ENCODE measurements around the gene DLGAP1. TPM values are rescaled to one million over a fixed set of nuclear protein-coding genes. Genes with fewer than 3 reads are reported as not detected.
A peak's percentile ranks its signal among the peaks of the same experiment; 100 is the strongest.
"Not testable (repeated sequence)": the region's sequence is repeated elsewhere in the genome, so short reads cannot be mapped to it uniquely, and the experiment has no call there.

DLGAP1 gene
- total RNA-seq, 1 donor from 2014 or later, result 105 TPM

DNA sequence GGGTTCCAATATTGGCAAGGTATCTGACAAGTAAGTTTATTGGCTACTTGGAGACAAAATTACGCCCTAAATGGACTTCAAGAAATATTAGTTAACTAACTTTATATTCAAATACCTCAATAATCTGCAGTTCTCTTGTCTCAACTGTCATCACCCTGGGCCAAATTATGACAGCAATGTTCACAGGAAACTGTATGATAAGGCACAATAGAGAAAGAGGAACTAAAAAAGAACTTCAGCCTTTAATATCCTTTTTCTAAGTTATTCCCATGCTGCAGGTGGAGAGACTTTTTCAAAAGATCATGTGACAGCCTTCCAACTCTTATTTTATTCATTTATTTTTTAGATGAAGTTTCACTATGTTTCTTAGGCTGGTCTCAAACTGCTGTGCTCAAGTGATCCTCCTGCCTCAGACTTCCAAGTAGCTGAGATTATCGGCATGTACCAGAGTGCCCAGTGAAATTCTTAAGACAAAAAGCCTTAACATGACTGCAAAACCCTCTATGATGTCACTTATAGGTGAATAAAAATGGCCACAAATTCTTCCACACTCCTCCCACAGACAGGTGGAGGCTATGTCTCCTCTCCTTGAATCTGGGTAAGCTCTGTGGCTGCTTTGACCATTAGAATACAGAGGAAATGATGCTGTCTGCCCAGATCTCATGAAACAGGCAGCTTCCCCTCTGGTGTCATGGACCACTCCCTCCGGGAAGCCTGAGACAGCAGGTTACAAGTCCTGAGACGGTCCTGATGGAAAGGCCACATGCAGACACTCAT lies 794.2 kb downstream of the DLGAP1 start:
- no peak for DNase-seq (ENCODE audit: low spot score)

- DNase-seq (ENCODE audit: low spot score), result no peak
These were observed 796.6 kb downstream of the DLGAP1 start for GRCh38 chr18:3658529-3658928.

DNA sequence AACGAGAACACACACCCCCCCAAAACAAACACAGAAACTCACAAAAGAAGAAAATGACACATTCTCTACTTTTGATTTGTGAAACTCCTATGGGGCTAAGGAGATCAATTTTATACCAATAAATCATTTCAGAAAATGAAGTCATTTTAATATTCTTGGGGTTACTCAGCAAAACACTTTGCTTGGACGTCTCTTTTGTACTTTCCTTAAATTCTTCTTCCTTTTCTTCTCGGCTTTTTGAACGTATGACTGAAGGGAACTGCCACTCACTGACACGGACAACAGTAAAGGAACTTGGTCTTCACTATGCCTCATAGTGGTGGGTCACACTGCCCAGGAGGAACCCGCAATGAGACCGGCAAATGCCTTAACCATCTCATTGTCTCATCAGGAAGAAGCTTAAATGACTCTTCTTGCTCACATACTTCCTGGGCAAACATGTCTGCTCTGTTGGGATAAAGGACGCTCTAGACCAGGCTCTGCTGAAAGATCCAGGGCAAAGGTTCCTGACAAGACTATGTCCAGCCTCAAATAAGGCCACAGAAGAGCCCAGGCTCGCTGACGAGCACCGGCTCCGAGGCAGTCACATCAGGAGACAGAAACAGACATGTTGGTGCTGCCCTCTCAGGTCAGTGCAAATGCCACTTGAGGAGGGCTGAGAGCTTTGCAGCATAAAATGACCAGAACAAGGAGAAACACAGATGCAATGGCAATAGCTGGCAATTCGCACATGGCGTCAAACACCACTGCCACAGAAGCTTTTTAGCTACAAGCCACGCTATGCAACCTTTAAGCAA lies 799.7 kb downstream of the DLGAP1 start:
- no peak for DNase-seq (ENCODE audit: low spot score)

DNA sequence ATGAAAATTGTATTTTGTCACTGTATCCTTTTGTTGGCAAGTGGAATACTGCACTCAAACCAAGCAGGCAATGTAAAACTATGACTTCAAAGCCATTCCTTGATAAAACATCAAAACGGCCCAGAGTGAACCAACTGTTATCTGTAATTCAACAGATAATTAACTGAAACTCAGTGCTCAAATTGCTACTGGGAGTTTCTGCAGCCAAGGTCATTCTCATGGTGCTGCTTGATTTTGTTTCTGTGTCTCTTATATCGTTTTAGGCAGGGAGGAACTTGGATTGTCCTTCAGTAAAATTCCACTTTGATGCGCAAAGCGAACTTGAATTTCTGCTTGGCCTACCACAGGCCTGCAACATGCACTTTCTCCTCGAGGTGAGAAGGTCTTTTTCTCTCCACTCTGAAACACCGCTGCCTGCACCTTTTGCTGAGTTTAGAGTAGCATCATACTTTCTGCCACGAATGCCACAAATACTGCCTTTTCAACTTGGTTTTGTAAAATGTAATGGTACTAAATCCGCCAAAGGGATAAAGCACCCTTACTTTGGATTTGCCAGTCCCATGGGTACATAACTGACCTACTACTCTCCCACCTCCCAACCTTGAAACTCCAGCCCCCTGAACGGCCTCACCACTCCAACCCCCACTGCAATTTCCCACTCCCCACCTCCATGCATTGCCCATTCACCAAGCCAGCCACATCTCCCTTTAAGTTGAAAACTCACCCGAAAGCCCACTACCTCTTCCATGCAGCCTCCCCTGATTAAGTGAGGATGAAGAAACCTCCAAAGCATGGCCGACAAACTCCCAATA lies 800.5 kb downstream of the DLGAP1 start:
- no peak for DNase-seq (ENCODE audit: low spot score)

DNA sequence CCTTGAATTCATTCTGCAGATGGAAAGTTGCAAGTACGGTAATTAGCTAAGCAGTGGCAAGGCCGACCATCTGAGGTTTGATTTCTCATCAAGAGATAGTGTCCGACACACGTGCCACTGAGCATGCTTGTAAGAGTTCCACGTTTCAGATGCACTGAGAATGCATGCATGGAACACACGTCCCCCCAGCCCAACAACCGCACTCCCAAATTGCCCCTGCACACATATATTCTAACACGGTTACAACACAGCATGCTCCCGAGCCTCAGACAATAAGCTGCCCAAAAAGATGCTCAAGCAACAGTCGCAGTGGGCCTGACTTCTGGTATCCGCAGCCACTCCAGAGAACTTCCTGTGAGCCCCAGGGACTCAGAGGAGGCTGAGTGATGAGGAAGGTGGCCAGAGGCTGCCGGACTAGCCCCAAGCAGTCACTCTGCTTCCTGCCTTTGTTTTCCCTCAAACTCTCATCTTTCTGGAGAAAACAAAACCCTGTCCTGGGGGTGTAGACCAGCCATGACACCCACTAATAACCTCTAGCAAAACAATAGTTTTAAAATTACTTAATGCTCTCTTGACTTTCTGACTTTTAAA lies 801.2 kb downstream of the DLGAP1 start:
- DNase-seq (ENCODE audit: low spot score), result no peak

GRCh38 chr18:3653263-3653850 lies 801.8 kb downstream of the DLGAP1 start:
- DNase-seq (ENCODE audit: low spot score), result no peak

GRCh38 chr18:3652380-3653262 lies 802.5 kb downstream of the DLGAP1 start:
- DNase-seq (ENCODE audit: low spot score), result peak; percentile 40

DNA sequence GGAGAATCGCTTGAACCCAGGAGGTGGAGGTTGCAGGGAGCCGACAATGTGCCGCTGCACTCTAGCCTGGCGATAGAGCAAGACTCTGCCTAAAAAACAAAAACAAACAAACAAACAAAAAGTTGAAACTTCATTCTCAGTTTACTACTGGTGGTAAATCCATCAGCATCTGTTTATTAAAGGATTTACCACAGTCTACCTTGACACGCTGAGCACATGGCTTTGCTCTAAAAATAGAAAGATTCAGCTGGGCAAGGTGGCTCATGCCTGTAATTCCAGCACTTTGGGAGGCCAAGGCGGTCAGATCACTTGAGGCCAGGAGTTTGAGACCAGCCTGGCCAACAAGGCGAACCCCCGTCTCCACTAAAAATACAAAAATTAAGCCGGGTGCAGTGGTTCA lies 803.8 kb downstream of the DLGAP1 start:
- DNase-seq (ENCODE audit: low spot score), result no peak

GRCh38 chr18:3650521-3651042 lies 804.5 kb downstream of the DLGAP1 start:
- not testable (repeated sequence) for DNase-seq (ENCODE audit: low spot score)

DNA sequence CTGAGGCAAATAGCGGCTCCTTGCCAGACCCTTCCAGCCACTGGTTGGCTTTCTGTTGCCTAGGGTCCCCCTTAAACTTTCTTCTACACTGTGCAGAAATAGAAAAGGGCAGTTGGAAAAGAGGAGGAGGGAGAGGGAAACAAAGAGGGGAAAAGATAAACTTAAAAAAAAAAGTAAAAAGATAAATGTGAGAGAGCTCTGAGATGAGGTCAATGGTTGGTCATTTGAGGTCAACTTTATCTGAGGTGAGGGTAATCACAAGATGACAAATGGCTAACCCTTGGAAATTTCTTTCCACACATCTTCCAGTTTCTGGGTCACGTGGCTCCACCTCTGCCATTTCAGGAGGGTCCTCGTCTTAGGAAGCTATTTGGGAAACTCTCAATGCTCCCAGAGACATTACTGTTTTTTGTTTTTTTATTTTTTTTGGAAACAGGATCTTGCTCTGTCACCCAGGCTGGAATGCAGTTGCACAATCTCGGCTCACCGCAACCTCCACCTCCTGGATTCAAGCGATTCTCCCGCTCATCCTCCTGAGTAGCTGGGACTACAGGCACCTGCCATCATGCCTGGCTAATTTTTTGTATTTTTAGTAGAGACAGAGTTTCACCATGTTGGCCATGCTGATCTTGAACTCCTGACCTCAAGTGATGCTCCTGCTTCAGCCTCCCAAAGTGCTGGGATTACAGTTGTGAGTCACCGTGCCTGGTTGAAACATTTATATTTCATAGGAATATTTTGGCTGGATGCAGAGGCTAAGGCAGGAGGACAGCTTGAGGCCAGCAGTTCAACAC lies 805.3 kb downstream of the DLGAP1 start:
- no peak for DNase-seq (ENCODE audit: low spot score)

DNA sequence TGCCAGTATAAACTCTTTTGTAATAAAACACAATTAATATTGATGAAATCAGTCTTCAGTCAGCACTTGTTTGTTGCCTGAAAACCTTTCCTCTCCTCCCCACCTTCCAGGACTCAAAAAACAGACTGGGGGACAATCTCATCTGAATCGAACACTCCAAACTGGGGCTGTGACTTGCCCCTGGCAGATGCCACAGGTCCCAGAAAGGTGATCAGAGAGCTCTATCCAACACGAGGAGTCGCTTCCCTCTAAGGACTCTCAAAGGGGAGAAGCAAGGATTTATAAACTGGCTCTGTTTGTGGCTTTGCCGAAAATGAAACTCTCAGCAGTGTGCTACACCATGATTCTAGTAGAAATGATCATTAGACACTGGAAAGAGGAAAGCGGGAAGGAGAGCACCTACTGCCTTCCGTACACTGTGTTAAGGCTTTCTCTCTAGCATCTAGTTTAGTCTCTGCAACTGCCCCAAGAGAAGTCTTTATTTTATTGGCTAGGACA lies 805.9 kb downstream of the DLGAP1 start:
- DNase-seq (ENCODE audit: low spot score), result no peak

DNA sequence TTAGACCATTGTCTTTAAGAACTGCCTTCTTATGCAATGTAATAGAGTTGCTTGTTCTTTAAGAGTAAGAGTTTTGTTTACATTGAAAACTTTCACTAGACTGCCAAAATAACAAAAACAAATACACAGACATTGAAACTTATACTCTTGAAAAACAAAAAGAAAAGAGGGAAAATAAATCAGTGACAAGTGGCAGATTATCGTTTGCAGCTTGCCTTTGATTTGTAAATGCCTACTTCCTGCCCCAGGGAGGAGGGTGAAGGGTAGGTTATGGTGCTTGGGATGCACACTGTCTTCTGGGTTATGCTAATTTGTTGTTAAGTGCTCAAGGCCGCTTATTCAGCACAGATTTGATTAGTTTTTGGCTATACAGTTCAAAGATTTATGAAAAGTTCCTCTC lies 806.5 kb downstream of the DLGAP1 start:
- DNase-seq (ENCODE audit: low spot score), result no peak

DNA sequence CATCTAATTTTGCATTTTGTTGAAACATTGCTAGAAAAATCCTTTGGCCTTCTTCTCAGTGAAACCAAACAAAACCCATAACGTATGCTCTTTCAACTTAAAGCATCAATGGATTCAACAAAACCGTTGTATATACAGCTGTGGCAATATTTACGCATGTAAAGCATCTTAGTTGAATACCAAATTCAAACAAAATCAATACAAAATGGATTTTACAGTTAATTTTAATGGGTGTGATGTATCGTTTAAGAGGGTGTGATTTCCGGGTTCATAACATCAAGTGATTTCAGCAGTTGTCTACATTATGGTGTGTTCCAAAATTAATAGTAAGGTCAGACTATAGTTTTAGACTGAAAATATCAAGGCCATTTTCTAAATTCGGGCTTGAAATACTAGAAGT lies 806.9 kb downstream of the DLGAP1 start:
- DNase-seq (ENCODE audit: low spot score), result no peak

DNA sequence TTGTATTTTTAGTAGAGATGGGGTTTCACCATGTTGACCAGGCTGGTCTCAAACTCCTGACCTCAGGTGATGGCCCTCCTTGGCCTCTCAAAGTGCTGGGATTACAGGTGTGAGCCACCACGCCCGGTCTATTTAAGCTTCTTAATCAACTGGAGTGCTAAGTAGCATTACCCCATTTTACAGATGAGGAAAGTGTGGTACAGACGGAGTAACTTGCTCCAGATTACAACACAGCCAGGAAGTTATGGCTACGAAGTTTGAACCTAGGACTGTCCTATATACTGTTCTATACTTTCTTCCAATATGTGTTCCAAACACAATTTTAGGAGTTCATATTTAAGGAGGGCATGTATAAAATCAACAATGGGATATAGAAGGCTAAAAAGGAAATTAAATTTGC lies 807.5 kb downstream of the DLGAP1 start:
- no peak for DNase-seq (ENCODE audit: low spot score)

DNA sequence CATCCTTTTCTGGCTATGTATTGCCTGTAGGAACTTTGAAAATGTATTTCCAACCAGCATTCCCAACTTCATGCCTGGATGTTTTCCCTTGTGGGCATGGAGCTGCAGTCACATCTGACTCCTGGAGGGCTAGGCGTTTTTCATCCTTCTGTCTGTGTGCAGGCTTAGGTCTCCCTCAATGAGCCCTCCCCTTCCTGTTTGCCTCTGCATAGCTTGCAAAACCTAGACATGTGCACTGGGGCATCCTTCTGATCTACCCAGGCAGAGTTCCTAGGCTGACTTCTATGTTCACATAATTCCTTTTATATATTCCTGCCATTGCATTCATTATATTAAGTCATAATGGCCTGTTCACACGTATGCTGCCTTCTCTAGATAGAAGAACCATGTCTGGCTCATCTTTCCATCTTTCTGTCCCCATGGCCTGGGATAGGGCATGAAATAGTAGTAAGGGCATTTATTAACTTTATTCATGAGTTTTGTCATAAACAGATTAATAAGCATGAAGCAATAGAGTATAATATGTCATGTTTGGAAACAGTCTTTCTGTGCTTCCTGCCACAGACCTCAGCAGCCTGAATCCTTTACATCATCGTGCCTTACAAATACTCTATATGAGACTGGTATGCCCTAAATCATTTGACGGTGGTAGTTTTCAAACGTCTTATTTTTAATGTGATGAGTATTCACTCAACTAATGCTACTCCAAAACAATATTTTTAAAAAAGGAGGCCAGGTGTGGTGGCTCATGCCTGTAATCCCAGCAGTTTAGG lies 809.5 kb downstream of the DLGAP1 start:
- DNase-seq (ENCODE audit: low spot score), result no peak

GRCh38 chr18:3634250-3634939 lies 820.7 kb downstream of the DLGAP1 start:
- DNase-seq (ENCODE audit: low spot score), result no peak

DNA sequence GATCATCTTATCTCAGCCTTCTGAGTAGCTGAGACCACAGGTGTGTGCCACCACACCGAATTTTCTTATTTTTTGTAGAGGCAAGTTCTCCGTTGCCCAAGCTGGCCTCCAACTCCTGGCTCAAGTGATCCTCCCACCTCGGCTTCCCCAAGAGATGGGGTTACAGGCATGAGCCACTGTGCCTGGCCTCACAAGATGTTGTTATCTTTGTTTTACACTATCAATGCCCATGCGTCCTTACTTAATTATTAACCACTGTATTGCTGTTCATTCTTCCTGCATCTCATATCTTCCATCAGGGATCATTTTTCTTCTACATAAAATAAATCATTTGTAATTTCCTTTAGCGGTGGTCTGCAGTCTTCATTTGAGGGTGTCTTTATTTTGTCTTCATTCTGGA lies 823.2 kb downstream of the DLGAP1 start:
- DNase-seq (ENCODE audit: low spot score), result no peak

GRCh38 chr18:3626929-3627458 lies 828.1 kb downstream of the DLGAP1 start:
- DNase-seq (ENCODE audit: low spot score), result no peak

All from mucosa of gallbladder (tissue), 1 donor.